CD4-positive, alpha-beta T cell treated with Interleukin-4 for 1 hour (primary cell): ENCODE data around the gene CMSS1.
"Not testable (repeated sequence)": the region's sequence is repeated elsewhere in the genome, so short reads cannot be mapped to it uniquely, and the experiment has no call there.

Experiments used
- DNase-seq, 2 donors: peaks; one replicate each; pipeline ENCODE4 v3.0.0-alpha.2; 2020 to 2022

CMSS1 gene

DNA sequence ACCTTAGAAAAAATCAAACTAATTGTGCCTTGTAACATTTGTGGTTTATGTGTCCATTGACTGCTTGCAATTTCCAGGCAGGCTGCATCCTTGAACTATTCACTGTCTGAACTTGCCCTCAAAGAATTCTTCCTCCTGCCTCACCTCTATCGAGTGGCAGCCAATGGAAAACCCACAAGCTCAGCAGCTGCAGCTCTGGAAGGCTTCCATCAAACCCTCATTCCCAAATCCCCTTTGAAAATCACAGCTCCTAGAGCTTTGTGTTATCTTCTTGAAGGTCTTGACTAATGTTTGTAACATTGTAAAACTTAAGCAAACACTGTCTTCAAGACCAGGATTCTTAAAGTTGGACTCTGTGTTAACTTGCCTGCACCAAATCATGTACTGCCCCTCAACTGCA lies 215.5 kb downstream of the CMSS1 start:
- no peak for DNase-seq

DNA sequence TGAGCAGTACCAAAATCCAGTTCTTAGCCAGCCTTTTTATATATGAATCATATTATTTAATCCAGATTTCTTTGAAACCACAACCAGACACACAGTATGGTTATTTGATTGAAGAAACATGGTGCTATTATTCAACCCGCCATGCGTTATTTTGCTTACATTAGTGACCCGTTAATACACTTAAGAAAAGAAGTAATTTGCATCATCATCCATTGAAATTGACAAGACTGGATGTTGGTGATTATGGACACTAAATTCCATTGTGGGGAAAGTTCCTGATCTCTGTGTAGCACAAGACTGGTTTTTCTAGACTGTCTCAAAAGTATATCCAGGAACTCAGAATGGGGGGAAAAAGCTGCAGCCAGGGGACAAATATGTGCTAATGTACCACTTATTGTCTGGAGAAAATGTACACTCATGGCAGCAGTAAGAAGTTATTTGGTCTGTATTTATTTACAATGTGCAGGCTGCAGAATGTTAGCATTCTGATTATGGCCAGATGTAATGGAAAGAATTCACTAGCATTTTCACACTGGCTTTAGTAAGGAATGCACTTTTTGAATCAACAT lies 216.3 kb downstream of the CMSS1 start:
- no peak for DNase-seq

GRCh38 chr3:100039075-100039474 lies 221.4 kb downstream of the CMSS1 start:
- no peak for DNase-seq

DNA sequence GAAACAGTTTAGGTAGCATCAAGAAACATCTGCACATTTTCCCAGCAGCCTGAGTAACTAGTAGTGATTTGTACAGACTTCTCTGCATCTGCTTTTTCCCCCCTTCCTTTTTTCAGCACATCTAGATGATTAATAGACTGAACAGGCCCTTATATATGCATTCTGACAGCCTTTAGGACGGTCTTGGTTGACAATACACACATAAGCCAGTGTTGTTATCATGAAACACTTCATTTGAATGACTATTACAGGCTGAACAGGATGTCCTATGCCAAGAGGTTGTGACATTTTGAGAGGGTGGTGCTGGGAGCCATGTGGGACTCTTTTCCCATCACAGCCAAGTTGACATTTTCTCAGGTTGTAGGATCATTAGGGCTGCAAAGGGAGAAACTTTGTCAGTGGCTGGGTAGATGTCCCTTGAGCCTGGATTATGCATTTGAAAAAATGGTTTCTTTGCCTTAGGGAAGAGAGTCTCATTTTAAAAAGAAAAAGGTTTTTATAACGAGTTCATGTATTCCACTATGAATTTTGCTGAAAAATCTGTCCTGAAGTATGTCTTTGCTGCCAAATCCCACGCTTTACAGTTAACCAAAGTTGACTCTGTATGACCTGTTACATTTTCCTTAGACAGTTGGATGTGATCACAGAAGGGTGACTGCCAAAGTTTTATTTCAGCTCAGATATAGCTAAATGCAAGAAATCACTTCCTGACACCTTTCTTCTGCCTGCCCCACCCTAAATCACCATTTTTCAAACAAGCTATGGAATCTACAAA lies 223.0 kb downstream of the CMSS1 start:
- no peak for DNase-seq

DNA sequence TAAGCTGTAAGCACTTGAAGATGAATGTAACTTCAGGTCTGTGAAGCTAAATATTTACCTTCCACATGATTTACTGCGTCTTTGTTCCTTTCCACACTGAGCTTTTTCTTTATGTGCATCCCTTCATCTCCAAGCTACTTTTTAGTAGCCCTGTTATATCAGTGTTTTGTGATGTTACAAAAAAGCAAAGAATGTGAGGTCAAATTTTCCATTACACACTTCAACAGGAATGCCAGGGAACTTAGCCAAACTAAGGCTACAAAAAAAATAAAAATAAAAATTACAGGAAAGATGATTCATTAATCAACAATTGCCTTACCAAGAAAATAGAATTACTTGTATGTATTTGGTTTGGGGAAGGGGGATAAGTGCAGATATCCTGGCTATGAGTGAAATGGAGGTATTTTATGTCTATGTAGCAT lies 223.7 kb downstream of the CMSS1 start:
- no peak for DNase-seq

- DNase-seq: no peak
These were observed 224.7 kb downstream of the CMSS1 start for GRCh38 chr3:100042166-100042981.

DNA sequence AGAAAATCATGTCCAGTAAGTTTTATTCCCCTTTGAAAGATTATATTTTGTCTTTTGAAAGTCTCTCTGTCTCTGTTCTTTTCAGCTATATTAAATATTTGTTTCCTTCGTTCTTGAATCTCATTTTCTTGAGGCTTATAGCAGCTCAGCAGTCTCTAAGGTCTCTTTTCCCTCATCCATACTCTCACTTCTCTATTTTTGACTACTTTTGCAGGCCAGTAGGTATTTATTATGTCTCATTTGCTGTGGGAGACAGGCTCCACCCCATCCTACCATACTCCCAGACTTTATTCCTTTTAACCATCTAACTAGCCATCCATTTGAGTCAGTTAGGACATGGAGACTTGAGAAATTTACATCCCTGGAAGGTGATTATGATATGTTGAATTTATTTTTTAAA lies 225.6 kb downstream of the CMSS1 start:
- DNase-seq: no peak

GRCh38 chr3:100044369-100044768 lies 226.7 kb downstream of the CMSS1 start:
- peak; percentile 3 to 13 for DNase-seq

- DNase-seq: no peak
These were observed 228.0 kb downstream of the CMSS1 start for GRCh38 chr3:100045696-100046095.

GRCh38 chr3:100046986-100047385 lies 229.3 kb downstream of the CMSS1 start:
- DNase-seq: no peak

- peak; percentile 2 to 44 for DNase-seq
These were observed 229.9 kb downstream of the CMSS1 start for GRCh38 chr3:100047455-100048141.

DNA sequence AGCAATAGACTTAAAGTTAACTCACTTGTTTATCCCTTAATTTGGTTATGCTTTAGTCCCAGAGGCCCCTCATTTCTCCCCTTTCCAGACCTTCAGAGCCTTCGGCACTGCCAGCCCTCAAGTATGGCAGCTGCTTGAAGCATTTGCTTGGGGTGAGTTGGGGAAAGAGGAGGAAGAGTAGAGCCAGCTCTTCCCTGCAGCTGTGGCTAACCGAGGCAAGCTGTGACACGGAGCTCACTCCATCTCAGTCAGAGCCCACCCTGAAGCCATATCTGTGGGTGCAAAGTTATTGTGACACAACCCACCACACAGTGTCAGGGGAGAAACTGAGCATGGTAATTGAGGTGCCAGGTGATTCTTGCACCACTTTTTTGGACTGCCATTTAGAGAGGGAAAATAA lies 230.6 kb downstream of the CMSS1 start:
- no peak for DNase-seq

- not testable (repeated sequence) for DNase-seq
These were observed 233.9 kb downstream of the CMSS1 start for GRCh38 chr3:100051513-100051912.

GRCh38 chr3:100053951-100054620 lies 236.4 kb downstream of the CMSS1 start:
- DNase-seq: no peak

- DNase-seq: no peak
These were observed 240.3 kb downstream of the CMSS1 start for GRCh38 chr3:100057716-100058575.

DNA sequence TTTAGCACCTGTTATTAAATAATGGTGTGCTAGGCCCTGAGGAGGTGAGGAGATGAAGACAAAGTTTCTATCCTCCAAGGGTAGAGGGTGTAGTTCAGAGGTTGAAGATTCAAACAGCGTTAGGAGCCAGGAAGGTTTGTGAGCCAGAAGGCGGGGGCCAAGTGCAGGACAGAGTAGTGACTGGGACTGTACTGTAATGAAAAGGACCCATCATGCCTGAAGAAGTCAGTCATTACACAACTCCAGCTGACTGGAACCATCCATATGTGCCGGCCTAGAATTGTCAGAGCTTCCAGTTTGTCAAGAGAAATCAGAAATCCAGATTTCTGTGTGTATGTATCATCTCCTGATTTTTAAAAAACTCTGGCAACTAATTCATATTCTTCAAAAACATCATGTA lies 241.8 kb downstream of the CMSS1 start:
- no peak for DNase-seq

GRCh38 chr3:100060685-100061484 lies 243.2 kb downstream of the CMSS1 start:
- DNase-seq: peak in 1 of 2 donors; percentile 15

DNA sequence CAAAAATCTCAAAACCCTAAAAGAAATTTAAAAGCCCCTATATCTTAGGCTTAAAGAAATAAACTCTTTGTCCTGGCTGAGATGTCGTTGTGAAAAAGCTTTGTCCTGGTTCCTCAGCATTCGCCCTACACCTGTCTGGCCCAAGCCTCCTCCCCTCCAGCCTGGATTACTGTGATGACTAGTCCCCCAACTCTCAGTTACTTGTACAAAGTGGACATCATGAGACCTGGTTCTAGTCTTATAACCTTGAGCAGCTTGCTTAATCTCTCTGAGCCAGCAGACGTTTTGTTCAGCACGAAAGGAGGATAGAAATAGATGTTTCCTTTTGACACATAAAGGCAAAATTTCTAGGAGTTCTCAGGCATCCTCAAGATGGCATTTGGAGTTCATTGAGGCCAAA lies 245.0 kb downstream of the CMSS1 start:
- DNase-seq: no peak

GRCh38 chr3:100063929-100064461 lies 246.3 kb downstream of the CMSS1 start:
- DNase-seq: no peak

DNA sequence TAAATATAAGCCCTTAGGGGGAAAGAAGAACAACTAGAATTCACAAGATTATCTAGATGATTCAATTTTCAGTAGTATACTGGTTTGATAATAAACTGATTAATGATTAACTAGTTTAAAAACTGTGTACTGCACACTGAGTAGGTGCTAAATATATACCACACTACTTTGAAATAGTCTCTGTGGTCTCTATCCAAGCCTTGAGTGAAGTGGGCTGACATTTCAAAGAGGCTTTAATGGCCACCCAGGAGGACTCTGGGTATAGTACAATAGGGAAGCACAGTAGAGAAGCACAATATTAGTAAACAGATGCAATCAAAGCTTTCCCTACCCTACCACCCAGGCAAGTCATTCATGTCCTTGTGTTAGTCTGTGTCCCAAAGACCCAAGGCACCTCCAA lies 249.9 kb downstream of the CMSS1 start:
- no peak for DNase-seq
